Measurements from ENCODE around the gene BRINP3. TPM values are rescaled to one million over a fixed set of nuclear protein-coding genes. Genes with fewer than 3 reads are reported as not detected.
"Not testable (repeated sequence)": the region's sequence is repeated elsewhere in the genome, so short reads cannot be mapped to it uniquely, and the experiment has no call there.

Gene BRINP3
- total RNA-seq, 1 experiment from 2014 or later = 1.5 TPM

- DNase-seq (ENCODE audit: low spot score) = no peak
Observed at GRCh38 chr1:190183588-190183987, 294.1 kb downstream of the BRINP3 start.

GRCh38 chr1:190179817-190180216, 297.8 kb downstream of the BRINP3 start:
- DNase-seq (ENCODE audit: low spot score) = peak; percentile 5

- no peak for DNase-seq (ENCODE audit: low spot score)
Observed at GRCh38 chr1:190178827-190179226, 298.8 kb downstream of the BRINP3 start.

- DNase-seq (ENCODE audit: low spot score) = no peak
Observed at GRCh38 chr1:190177555-190177954, 300.1 kb downstream of the BRINP3 start.

GRCh38 chr1:190176776-190177175, 300.9 kb downstream of the BRINP3 start:
- no peak for DNase-seq (ENCODE audit: low spot score)

GRCh38 chr1:190175320-190175719, 302.3 kb downstream of the BRINP3 start:
- no peak for DNase-seq (ENCODE audit: low spot score)

GRCh38 chr1:190172651-190173430, 304.8 kb downstream of the BRINP3 start:
- DNase-seq (ENCODE audit: low spot score) = no peak

- no peak for DNase-seq (ENCODE audit: low spot score)
Observed at GRCh38 chr1:190170321-190170720, 307.3 kb downstream of the BRINP3 start.

GRCh38 chr1:190169311-190170067, 308.2 kb downstream of the BRINP3 start:
- peak; percentile 7 for DNase-seq (ENCODE audit: low spot score)

- no peak for DNase-seq (ENCODE audit: low spot score)
Observed at GRCh38 chr1:190168893-190169280, 308.8 kb downstream of the BRINP3 start.

- DNase-seq (ENCODE audit: low spot score) = no peak
Observed at GRCh38 chr1:190168116-190168892, 309.4 kb downstream of the BRINP3 start.

GRCh38 chr1:190159146-190159545, 318.5 kb downstream of the BRINP3 start:
- DNase-seq (ENCODE audit: low spot score) = no peak

GRCh38 chr1:190154744-190155143, 322.9 kb downstream of the BRINP3 start:
- no peak for DNase-seq (ENCODE audit: low spot score)

GRCh38 chr1:190147616-190148015, 330.0 kb downstream of the BRINP3 start:
- no peak for DNase-seq (ENCODE audit: low spot score)

- DNase-seq (ENCODE audit: low spot score) = no peak
Observed at GRCh38 chr1:190144650-190145049, 333.0 kb downstream of the BRINP3 start.

- DNase-seq (ENCODE audit: low spot score) = no peak
Observed at GRCh38 chr1:190140644-190141043, 337.0 kb downstream of the BRINP3 start.

- DNase-seq (ENCODE audit: low spot score) = no peak
Observed at GRCh38 chr1:190138702-190139101, 339.0 kb downstream of the BRINP3 start.

GRCh38 chr1:190138266-190138665, 339.4 kb downstream of the BRINP3 start:
- DNase-seq (ENCODE audit: low spot score) = no peak

GRCh38 chr1:190129366-190129765, 348.3 kb downstream of the BRINP3 start:
- DNase-seq (ENCODE audit: low spot score) = no peak

GRCh38 chr1:190126728-190127127, 350.9 kb downstream of the BRINP3 start:
- DNase-seq (ENCODE audit: low spot score) = no peak

- peak; percentile 12 for DNase-seq (ENCODE audit: low spot score)
Observed at GRCh38 chr1:190124068-190124467, 353.6 kb downstream of the BRINP3 start.

GRCh38 chr1:190120564-190120963, 357.1 kb downstream of the BRINP3 start:
- not testable (repeated sequence) for DNase-seq (ENCODE audit: low spot score)
